Activated naive CD4-positive, alpha-beta T cell treated with anti-CD3 and anti-CD28 coated beads, Interleukin-2, amount 10 ng/mL, durations not matched to agents 7 days and 5 days (primary cell): ENCODE measurements around the gene C12orf60.

Source experiments
- CTCF ChIA-PET: fragments of 350-600 bp; sonication (Branson Sonifier 250); formaldehyde crosslinking; loops from one replicate; lab custom pipeline; 2021; ENCODE audit warnings: antibody characterized with exemption; lab: Charles Lee
- DNase-seq: peaks from one replicate; pipeline ENCODE4 v3.0.0-alpha.2; 2020
- H3K27ac Mint-ChIP-seq: one replicate; pipeline ENCODE4 v1.8.0; 2021; ENCODE audit warnings: mild to moderate bottlenecking, moderate library complexity, mixed read lengths
- H3K27me3 Mint-ChIP-seq: one replicate; pipeline ENCODE4 v1.8.0; 2021; ENCODE audit warnings: mild to moderate bottlenecking, mixed read lengths
- H3K36me3 Mint-ChIP-seq: one replicate; pipeline ENCODE4 v1.8.0; 2021; ENCODE audit warnings: mixed read lengths
- H3K4me1 Mint-ChIP-seq: one replicate; pipeline ENCODE4 v1.8.0; 2021; ENCODE audit warnings: mixed read lengths
- H3K4me3 Mint-ChIP-seq: one replicate; pipeline ENCODE4 v1.8.0; 2021; ENCODE audit warnings: mild to moderate bottlenecking, moderate library complexity, mixed read lengths
- H3K9me3 Mint-ChIP-seq: one replicate; pipeline ENCODE4 v1.8.0; 2021; ENCODE audit warnings: mixed read lengths

C12orf60 gene

GRCh38 chr12:14833336-14833735 is 29.9 kb downstream of the C12orf60 start:
- Mint-ChIP-seq H3K27ac (no peak overlapping the region), H3K27me3 (peaks cover 8% of the 10 kb centered on the region), H3K4me3 (no peak overlapping the region), H3K9me3 (no peaks in the 10 kb centered on the region), H3K4me1 (no peaks in the 10 kb centered on the region), H3K36me3 (no peaks in the 10 kb centered on the region)
- CTCF ChIA-PET, result interaction anchor here (0.7 to 1.1 kb wide), 2 partner anchors 204 to 388 kb away, joined by 3 read pairs; partner anchors contain the start of gene RERG
- DNase-seq, result no peak

- no peak overlapping the region for H3K27ac Mint-ChIP-seq
- no peaks in the 10 kb centered on the region for H3K4me1 Mint-ChIP-seq
- no peak for DNase-seq
- H3K27me3 Mint-ChIP-seq, result peaks cover 8% of the 10 kb centered on the region
- no peaks in the 10 kb centered on the region for H3K9me3 Mint-ChIP-seq
- CTCF ChIA-PET, result interaction anchor here (1.1 kb wide), 1 partner anchor 388 kb away, joined by 3 read pairs; the partner anchor contains the start of gene RERG
- H3K4me3 Mint-ChIP-seq, result no peak overlapping the region
- H3K36me3 Mint-ChIP-seq, result no peaks in the 10 kb centered on the region
Observed at GRCh38 chr12:14833952-14834351, 30.5 kb downstream of the C12orf60 start.

- DNase-seq, result no peak
- CTCF ChIA-PET, result no interaction called here
- no peaks in the 10 kb centered on the region for H3K4me1 Mint-ChIP-seq
- peaks cover 12% of the 10 kb centered on the region for H3K27me3 Mint-ChIP-seq
- H3K9me3 Mint-ChIP-seq, result no peaks in the 10 kb centered on the region
- H3K36me3 Mint-ChIP-seq, result no peaks in the 10 kb centered on the region
- H3K27ac Mint-ChIP-seq, result no peak overlapping the region
- no peak overlapping the region for H3K4me3 Mint-ChIP-seq
Observed at GRCh38 chr12:14834509-14834908, 31.0 kb downstream of the C12orf60 start.

GRCh38 chr12:14836336-14837210 is 33.1 kb downstream of the C12orf60 start:
- CTCF ChIA-PET, result no interaction called here
- Mint-ChIP-seq H3K27me3 (peaks cover 7% of the 10 kb centered on the region), H3K9me3 (no peaks in the 10 kb centered on the region), H3K27ac (no peak overlapping the region), H3K36me3 (no peaks in the 10 kb centered on the region), H3K4me3 (no peak overlapping the region), H3K4me1 (no peaks in the 10 kb centered on the region)
- no peak for DNase-seq

GRCh38 chr12:14839262-14839661 is 35.8 kb downstream of the C12orf60 start:
- H3K9me3 Mint-ChIP-seq, result no peaks in the 10 kb centered on the region
- H3K4me1 Mint-ChIP-seq, result no peaks in the 10 kb centered on the region
- DNase-seq, result no peak
- no peak overlapping the region for H3K27ac Mint-ChIP-seq
- peaks cover 12% of the 10 kb centered on the region for H3K27me3 Mint-ChIP-seq
- CTCF ChIA-PET, result no interaction called here
- H3K36me3 Mint-ChIP-seq, result no peaks in the 10 kb centered on the region
- no peak overlapping the region for H3K4me3 Mint-ChIP-seq

GRCh38 chr12:14840616-14841015 is 37.1 kb downstream of the C12orf60 start:
- DNase-seq, result no peak
- Mint-ChIP-seq H3K27me3 (peaks cover 12% of the 10 kb centered on the region), H3K27ac (no peak overlapping the region)

GRCh38 chr12:14841761-14842160 is 38.3 kb downstream of the C12orf60 start:
- Mint-ChIP-seq H3K9me3 (no peaks in the 10 kb centered on the region), H3K27ac (no peak overlapping the region), H3K27me3 (peaks cover 12% of the 10 kb centered on the region), H3K36me3 (no peaks in the 10 kb centered on the region), H3K4me3 (no peak overlapping the region), H3K4me1 (peaks cover 2% of the 10 kb centered on the region)
- CTCF ChIA-PET, result no interaction called here
- DNase-seq, result no peak

More at GRCh38 chr12:14840616-14841015, 37.1 kb downstream of the C12orf60 start:
- H3K36me3 Mint-ChIP-seq, result no peaks in the 10 kb centered on the region
- H3K4me3 Mint-ChIP-seq, result no peak overlapping the region
- no peaks in the 10 kb centered on the region for H3K9me3 Mint-ChIP-seq
- CTCF ChIA-PET, result no interaction called here
- peaks cover 2% of the 10 kb centered on the region for H3K4me1 Mint-ChIP-seq

- H3K4me1 Mint-ChIP-seq, result peaks cover 2% of the 10 kb centered on the region
- DNase-seq, result no peak
- no peak overlapping the region for H3K4me3 Mint-ChIP-seq
- no peaks in the 10 kb centered on the region for H3K36me3 Mint-ChIP-seq
- CTCF ChIA-PET, result interaction anchor here (11.1 kb wide), 1 partner anchor 151 kb away, joined by 106 read pairs; no protein-coding TSS in a partner anchor
- H3K27ac Mint-ChIP-seq, result no peak overlapping the region
- H3K27me3 Mint-ChIP-seq, result peaks cover 12% of the 10 kb centered on the region
- no peaks in the 10 kb centered on the region for H3K9me3 Mint-ChIP-seq
Observed at GRCh38 chr12:14842315-14842714, 38.8 kb downstream of the C12orf60 start.

GRCh38 chr12:14843425-14843887 is 40.0 kb downstream of the C12orf60 start, which contains the start of gene ART4:
Gene ART4, minus strand, starts transcription at chr12:14843526. Its CDS starts 413 bp downstream, at chr12:14843113.
- Mint-ChIP-seq H3K36me3 (no peaks in the 10 kb centered on the region), H3K27ac (no peak within 1 kb of the TSS), H3K27me3 (peaks cover 12% of the 10 kb centered on the region), H3K9me3 (no peaks in the 10 kb centered on the region), H3K4me1 (peaks cover 2% of the 10 kb centered on the region), H3K4me3 (no peak within 1 kb of the TSS)
- DNase-seq, result no peak
- CTCF ChIA-PET, result interaction anchor here (0.5 to 11.1 kb wide), 5 partner anchors 12 to 150 kb away, joined by 3 to 106 read pairs (median 4); no protein-coding TSS in a partner anchor

GRCh38 chr12:14844401-14844800 is 40.9 kb downstream of the C12orf60 start:
- Mint-ChIP-seq H3K27me3 (peaks cover 8% of the 10 kb centered on the region), H3K36me3 (no peaks in the 10 kb centered on the region)
- CTCF ChIA-PET, result interaction anchor here (0.8 to 11.1 kb wide), 4 partner anchors 13 to 149 kb away, joined by 3 to 106 read pairs (median 4); no protein-coding TSS in a partner anchor

GRCh38 chr12:14845350-14845750 is 41.9 kb downstream of the C12orf60 start:
- Mint-ChIP-seq H3K9me3 (no peaks in the 10 kb centered on the region), H3K4me3 (no peak overlapping the region), H3K27me3 (peaks cover 8% of the 10 kb centered on the region), H3K27ac (no peak overlapping the region), H3K36me3 (no peaks in the 10 kb centered on the region), H3K4me1 (peaks cover 2% of the 10 kb centered on the region)
- peak; percentile 52 for DNase-seq
- CTCF ChIA-PET, result interaction anchor here (0.6 to 11.1 kb wide), 11 partner anchors 39 to 376 kb away, joined by 3 to 106 read pairs (median 4); partner anchors contain the start of genes ARHGDIB and RERG

More at GRCh38 chr12:14844401-14844800, 40.9 kb downstream of the C12orf60 start:
- no peak overlapping the region for H3K27ac Mint-ChIP-seq
- peaks cover 2% of the 10 kb centered on the region for H3K4me1 Mint-ChIP-seq
- no peaks in the 10 kb centered on the region for H3K9me3 Mint-ChIP-seq
- no peak overlapping the region for H3K4me3 Mint-ChIP-seq
- no peak for DNase-seq

GRCh38 chr12:14846042-14846587 is 42.6 kb downstream of the C12orf60 start:
- CTCF ChIA-PET, result interaction anchor here (0.6 to 11.1 kb wide), 11 partner anchors 9 to 376 kb away, joined by 3 to 106 read pairs (median 4); partner anchors contain the start of genes ARHGDIB and RERG
- H3K4me3 Mint-ChIP-seq, result no peak overlapping the region
- peaks cover 2% of the 10 kb centered on the region for H3K4me1 Mint-ChIP-seq
- H3K9me3 Mint-ChIP-seq, result no peaks in the 10 kb centered on the region
- H3K36me3 Mint-ChIP-seq, result no peaks in the 10 kb centered on the region
- peaks cover 8% of the 10 kb centered on the region for H3K27me3 Mint-ChIP-seq
- no peak for DNase-seq
- no peak overlapping the region for H3K27ac Mint-ChIP-seq

GRCh38 chr12:14846876-14847580 is 43.6 kb downstream of the C12orf60 start:
- Mint-ChIP-seq H3K27ac (no peak overlapping the region), H3K4me1 (peaks cover 2% of the 10 kb centered on the region)

More at GRCh38 chr12:14846876-14847580, 43.6 kb downstream of the C12orf60 start:
- DNase-seq, result no peak
- H3K4me3 Mint-ChIP-seq, result no peak overlapping the region
- peaks cover 8% of the 10 kb centered on the region for H3K27me3 Mint-ChIP-seq
- CTCF ChIA-PET, result interaction anchor here (0.9 to 11.1 kb wide), 7 partner anchors 8 to 375 kb away, joined by 3 to 106 read pairs (median 9); partner anchors contain the start of gene RERG
- no peaks in the 10 kb centered on the region for H3K36me3 Mint-ChIP-seq
- H3K9me3 Mint-ChIP-seq, result no peaks in the 10 kb centered on the region
